SK-N-MC (cell line): ENCODE measurements around the gene PSMC4.

Source experiments
- EZH2 ChIP-seq: fragments of 200-600 bp; sonication (generic); IDR thresholded peaks from one replicate; pipeline ENCODE4 v1.6.1; 2017; ENCODE audit warnings: antibody characterized with exemption
- FOXP2 ChIP-seq: optimal IDR thresholded peaks from 2 replicates; pipeline ENCODE3; 2011; ENCODE audit warnings: mild to moderate bottlenecking, moderate library complexity; ENCODE audit not compliant: insufficient read depth; ENCODE audit errors: extremely low read length, control extremely low read depth
- POLR2AphosphoS5 ChIP-seq: IDR thresholded peaks from 2 replicates; pipeline ENCODE4 v1.6.1; 2012; ENCODE audit warnings: mild to moderate bottlenecking, low read depth, low read length, borderline replicate concordance

GRCh38 chr19:39996811-39997637 lies 26.1 kb downstream of the PSMC4 start, which contains the start of gene ZNF546:
- TF ChIP-seq EZH2 (no peak), POLR2AphosphoS5 (peak; percentile 98), FOXP2 (no peak)
